ENCODE results near the gene RCOR2.

The RCOR2 gene

GRCh38 chr11:63912678-63913077, 4.3 kb downstream of the RCOR2 start:
- Histone ChIP-seq H3K4me1 (ENCODE audit: insufficient read depth, low read length) (peaks cover 17% of the 10 kb centered on the region), H4K20me1 (ENCODE audit: insufficient read depth, low read length) (peaks cover 8% of the 10 kb centered on the region), H3K9me3 (ENCODE audit: insufficient read depth, low read length, severe bottlenecking) (no peaks in the 10 kb centered on the region), H3K36me3 (ENCODE audit: insufficient read depth, low read length) (peaks cover 19% of the 10 kb centered on the region), H2AFZ (ENCODE audit: low read depth, low read length) (no peak overlapping the region), H3K79me2 (ENCODE audit: insufficient read depth, low read length) (no peaks in the 10 kb centered on the region), H3K4me3 (ENCODE audit: low read depth in 1 of 2, low read length in 2 of 2) (no peak overlapping the region), H3K27ac (ENCODE audit: low read length) (no peak overlapping the region), H3K27me3 (ENCODE audit: insufficient read depth, low read length, poor library complexity) (no peaks in the 10 kb centered on the region), H3K4me2 (ENCODE audit: insufficient read depth, low read length) (no peak overlapping the region), H3K9ac (ENCODE audit: low read depth, low read length) (no peak overlapping the region)
- no peak for TF ChIP-seq CTCF (IDR thresholded peaks at IDR 0.05; ENCODE audit: borderline replicate concordance, extremely low read depth, low read length, poor library complexity, severe bottlenecking)
- no peak for TF ChIP-seq EZH2 (IDR thresholded peaks at IDR 0.05; ENCODE audit: borderline replicate concordance, low read depth, low read length, severe bottlenecking)
- no peak for DNase-seq
- ATAC-seq (ENCODE audit: insufficient read depth, low read depth), result no peak

GRCh38 chr11:63911876-63912275, 5.1 kb downstream of the RCOR2 start:
- Histone ChIP-seq H2AFZ (ENCODE audit: low read depth, low read length) (no peak overlapping the region), H3K79me2 (ENCODE audit: insufficient read depth, low read length) (no peaks in the 10 kb centered on the region), H3K27me3 (ENCODE audit: insufficient read depth, low read length, poor library complexity) (no peaks in the 10 kb centered on the region), H3K36me3 (ENCODE audit: insufficient read depth, low read length) (peaks cover 27% of the 10 kb centered on the region), H3K27ac (ENCODE audit: low read length) (no peak overlapping the region), H3K4me3 (ENCODE audit: low read depth in 1 of 2, low read length in 2 of 2) (no peak overlapping the region), H3K4me2 (ENCODE audit: insufficient read depth, low read length) (no peak overlapping the region), H3K9me3 (ENCODE audit: insufficient read depth, low read length, severe bottlenecking) (no peaks in the 10 kb centered on the region), H4K20me1 (ENCODE audit: insufficient read depth, low read length) (peaks cover 12% of the 10 kb centered on the region), H3K4me1 (ENCODE audit: insufficient read depth, low read length) (peaks cover 12% of the 10 kb centered on the region), H3K9ac (ENCODE audit: low read depth, low read length) (no peak overlapping the region)
- TF ChIP-seq CTCF (IDR thresholded peaks at IDR 0.05; ENCODE audit: borderline replicate concordance, extremely low read depth, low read length, poor library complexity, severe bottlenecking), result no peak
- DNase-seq (no peak), ATAC-seq (ENCODE audit: insufficient read depth, low read depth) (no peak)

DNA sequence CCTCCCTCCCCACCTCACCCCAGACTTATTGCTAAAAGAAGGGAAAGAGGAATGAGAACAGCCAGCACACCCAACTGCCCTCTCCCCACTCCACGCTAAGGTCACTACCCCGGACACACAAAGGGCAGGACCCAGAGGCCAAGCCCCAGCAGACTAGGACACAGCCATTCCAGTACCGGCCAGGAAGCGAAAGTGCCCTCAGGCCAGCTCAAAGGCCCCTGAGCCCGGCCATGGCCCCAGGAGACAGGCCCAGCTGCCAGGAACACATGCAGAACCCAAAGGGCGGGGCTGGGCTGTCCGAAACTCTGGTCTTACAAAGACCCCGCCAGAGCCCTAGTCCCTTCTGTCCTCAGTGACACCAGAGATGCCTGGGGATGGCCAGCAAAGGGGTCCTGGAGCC, 5.5 kb downstream of the RCOR2 start:
- H3K27me3 ChIP-seq (ENCODE audit: insufficient read depth, low read length, poor library complexity), result no peaks in the 10 kb centered on the region
- no peak overlapping the region for H3K27ac ChIP-seq (ENCODE audit: low read length)
- no peak for DNase-seq
- peaks cover 9% of the 10 kb centered on the region for H3K4me1 ChIP-seq (ENCODE audit: insufficient read depth, low read length)
- no peak overlapping the region for H2AFZ ChIP-seq (ENCODE audit: low read depth, low read length)
- no peak for TF ChIP-seq CTCF (IDR thresholded peaks at IDR 0.05; ENCODE audit: borderline replicate concordance, extremely low read depth, low read length, poor library complexity, severe bottlenecking)
- TF ChIP-seq EZH2 (IDR thresholded peaks at IDR 0.05; ENCODE audit: borderline replicate concordance, low read depth, low read length, severe bottlenecking), result no peak
- no peak overlapping the region for H3K4me3 ChIP-seq (ENCODE audit: low read depth in 1 of 2, low read length in 2 of 2)
- H3K36me3 ChIP-seq (ENCODE audit: insufficient read depth, low read length), result peaks cover 29% of the 10 kb centered on the region
- no peak for ATAC-seq (ENCODE audit: insufficient read depth, low read depth)
- no peaks in the 10 kb centered on the region for H3K79me2 ChIP-seq (ENCODE audit: insufficient read depth, low read length)
- H3K4me2 ChIP-seq (ENCODE audit: insufficient read depth, low read length), result no peak overlapping the region
- peaks cover 13% of the 10 kb centered on the region for H4K20me1 ChIP-seq (ENCODE audit: insufficient read depth, low read length)
- H3K9ac ChIP-seq (ENCODE audit: low read depth, low read length), result no peak overlapping the region
- no peaks in the 10 kb centered on the region for H3K9me3 ChIP-seq (ENCODE audit: insufficient read depth, low read length, severe bottlenecking)

- no peaks in the 10 kb centered on the region for H3K79me2 ChIP-seq (ENCODE audit: insufficient read depth, low read length)
- ATAC-seq (ENCODE audit: insufficient read depth, low read depth) (no peak), DNase-seq (no peak)
- no peak overlapping the region for H2AFZ ChIP-seq (ENCODE audit: low read depth, low read length)
- no peaks in the 10 kb centered on the region for H3K9me3 ChIP-seq (ENCODE audit: insufficient read depth, low read length, severe bottlenecking)
- no peak overlapping the region for H3K4me2 ChIP-seq (ENCODE audit: insufficient read depth, low read length)
- no peak overlapping the region for H3K27ac ChIP-seq (ENCODE audit: low read length)
- peaks cover 13% of the 10 kb centered on the region for H4K20me1 ChIP-seq (ENCODE audit: insufficient read depth, low read length)
- H3K4me1 ChIP-seq (ENCODE audit: insufficient read depth, low read length), result peaks cover 1% of the 10 kb centered on the region
- no peak overlapping the region for H3K9ac ChIP-seq (ENCODE audit: low read depth, low read length)
- H3K36me3 ChIP-seq (ENCODE audit: insufficient read depth, low read length), result peaks cover 33% of the 10 kb centered on the region
- no peak overlapping the region for H3K4me3 ChIP-seq (ENCODE audit: low read depth in 1 of 2, low read length in 2 of 2)
- no peak for TF ChIP-seq EZH2 (IDR thresholded peaks at IDR 0.05; ENCODE audit: borderline replicate concordance, low read depth, low read length, severe bottlenecking)
- TF ChIP-seq CTCF (IDR thresholded peaks at IDR 0.05; ENCODE audit: borderline replicate concordance, extremely low read depth, low read length, poor library complexity, severe bottlenecking), result no peak
- no peaks in the 10 kb centered on the region for H3K27me3 ChIP-seq (ENCODE audit: insufficient read depth, low read length, poor library complexity)
Observed at GRCh38 chr11:63910675-63911074, 6.3 kb downstream of the RCOR2 start.

All from DND-41 (cell line).